Measurements from ENCODE around the gene TRABD2B. TPM values are rescaled to one million over a fixed set of nuclear protein-coding genes. Genes with fewer than 3 reads are reported as not detected.

TRABD2B gene
- total and polyA plus RNA-seq, 2 of the 13 experiments (the other 11 are each of a cell fraction or from before 2014, with no cell fraction given): 0.04 TPM; not detected in 1

DNA sequence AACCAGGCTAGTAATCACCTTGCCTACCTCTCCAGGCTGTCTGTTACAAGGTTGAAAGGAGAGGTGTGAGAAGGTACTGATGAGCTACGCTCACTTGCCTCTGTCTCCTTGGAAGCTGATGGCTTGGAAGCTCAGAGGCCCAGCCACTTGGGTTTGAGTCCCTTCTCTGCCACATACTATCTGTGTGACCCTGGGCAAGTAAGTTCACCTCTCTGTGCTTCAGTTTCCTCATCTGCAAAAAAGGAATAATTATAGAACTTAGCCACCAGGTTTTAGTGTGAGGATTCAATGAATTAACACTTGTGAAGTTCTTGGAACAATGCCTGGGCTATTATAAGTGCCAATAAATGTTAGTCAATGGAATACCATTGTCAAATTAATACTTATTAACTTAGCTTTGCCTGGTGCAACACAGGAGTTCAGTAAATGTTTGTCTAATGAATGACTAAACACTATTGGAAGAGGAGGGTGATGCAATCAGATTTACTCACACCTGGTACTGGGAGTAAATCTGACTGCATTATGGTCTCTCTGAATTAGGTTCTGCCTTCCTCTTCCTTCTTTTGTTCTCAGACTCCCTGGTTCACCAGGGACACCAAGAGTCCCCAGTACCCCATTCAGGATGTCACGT, 55.5 kb downstream of the TRABD2B start:
- Histone ChIP-seq H4K20me1 (ENCODE audit: insufficient read depth, low read length) (no peaks in the 10 kb centered on the region), H3K4me2 (ENCODE audit: low read depth, low read length) (peak overlapping the region; percentile 43), H3K4me3 (replicated peaks in 1 of 3; ENCODE audit: insufficient read depth in 1 of 3, low read depth in 2 of 3, low read length in 3 of 3) (no peak overlapping the region), H3K9me3 (ENCODE audit: low read length) (no peaks in the 10 kb centered on the region), H3K36me3 (replicated peaks in 1 of 2; ENCODE audit: control insufficient read depth in 1 of 2, insufficient read depth in 2 of 2, low read length in 2 of 2) (no peaks in the 10 kb centered on the region), H3K27ac (ENCODE audit: extremely low read length, insufficient read depth, low read length) (no peak overlapping the region), H3K4me1 (ENCODE audit: insufficient read depth, low read length) (peaks cover 35% of the 10 kb centered on the region), H2AFZ (ENCODE audit: low read length) (no peak overlapping the region), H3K9ac (ENCODE audit: insufficient read depth, low read depth, low read length) (no peak overlapping the region), H3K27me3 (ENCODE audit: control insufficient read depth in 1 of 2, insufficient read depth in 2 of 2, low read length in 2 of 2) (peaks cover 0 to 10% of the 10 kb centered on the region in 2 experiments; a peak in 2 of 5 replicates), H3K79me2 (ENCODE audit: insufficient read depth, low read length) (no peaks in the 10 kb centered on the region)
- no TSS peak for BruUV-seq (replicated peaks)
- CTCF ChIA-PET (ENCODE audit: low intra/inter-chr PET ratio, low total read pairs): no interaction called here
- intact Hi-C loops (cut with micrococcal nuclease; ENCODE audit: unreplicated experiment) (no loop called here), in situ Hi-C loops (cut with HindIII; ENCODE audit: extremely low pct_ligation_motif_present, low pct_unique_long_range_greater_than_20kb) (no loop called here)
- WGBS (ENCODE audit: low lambda C conversion rate): 30% methylated on average over 2 of the region's 2 CpGs
- DNase-seq (ENCODE audit: low spot score) (peak; percentile 43), ATAC-seq (peak; percentile 83), FAIRE-seq (no peak)
- POLR2A ChIA-PET: interaction anchor here (1.2 kb wide), 1 partner anchor 29 kb away, joined by 4 read pairs; no protein-coding TSS in a partner anchor
- TF ChIP-seq TCF7 (IDR thresholded peaks at IDR 0.05; ENCODE audit: low read depth) (0 out of 2 replicates have a peak, but pooled peaks have one; percentile 15), HIVEP1 (CRISPR knock-in tag; IDR thresholded peaks at IDR 0.05) (no peak), ARID3A (IDR thresholded peaks at IDR 0.05; ENCODE audit: low read depth, low read length) (peak; percentile 60; the same call in 1 of the 2 replicates), SOX6 (IDR thresholded peaks at IDR 0.05) (no peak), SOX6 (CRISPR knock-in tag; IDR thresholded peaks at IDR 0.05) (peak; percentile 73), ZNF329 (CRISPR knock-in tag; IDR thresholded peaks at IDR 0.05; ENCODE audit: low read depth) (no peak), TBX3 (IDR thresholded peaks at IDR 0.05; ENCODE audit: borderline replicate concordance) (peak; percentile 20; the same call in 1 of the 2 replicates), ATF4 (CRISPR knock-in tag; IDR thresholded peaks at IDR 0.05) (peak; percentile 47 to 93; a peak in 3 of 4 replicates), ZNF605 (CRISPR knock-in tag; IDR thresholded peaks at IDR 0.05) (0 out of 2 replicates have a peak, but pooled peaks have one; percentile 29), ZNF101 (CRISPR knock-in tag; IDR thresholded peaks at IDR 0.05; ENCODE audit: borderline replicate concordance, low read depth) (no peak), RARA (CRISPR knock-in tag; IDR thresholded peaks at IDR 0.05) (0 out of 2 replicates have a peak, but pooled peaks have one; percentile 25), ZNF264 (CRISPR knock-in tag; IDR thresholded peaks at IDR 0.05) (no peak), ZFP90 (CRISPR knock-in tag; IDR thresholded peaks at IDR 0.05; ENCODE audit: borderline replicate concordance) (no peak), ZMYM3 (CRISPR knock-in tag; IDR thresholded peaks at IDR 0.05) (0 out of 2 replicates have a peak, but pooled peaks have one; percentile 33), ARID5B (CRISPR knock-in tag; IDR thresholded peaks at IDR 0.05) (0 out of 2 replicates have a peak, but pooled peaks have one; percentile 14), ZNF441 (CRISPR knock-in tag; IDR thresholded peaks at IDR 0.05; ENCODE audit: borderline replicate concordance) (no peak)
- TF ChIP-seq, protein P1, sequence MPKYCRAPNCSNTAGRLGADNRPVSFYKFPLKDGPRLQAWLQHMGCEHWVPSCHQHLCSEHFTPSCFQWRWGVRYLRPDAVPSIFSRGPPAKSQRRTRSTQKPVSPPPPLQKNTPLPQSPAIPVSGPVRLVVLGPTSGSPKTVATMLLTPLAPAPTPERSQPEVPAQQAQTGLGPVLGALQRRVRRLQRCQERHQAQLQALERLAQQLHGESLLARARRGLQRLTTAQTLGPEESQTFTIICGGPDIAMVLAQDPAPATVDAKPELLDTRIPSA (CRISPR knock-in tag; IDR thresholded peaks at IDR 0.05; ENCODE audit: borderline replicate concordance): no peak
